Measurements from ENCODE around the gene DENND5A. TPM values are rescaled to one million over a fixed set of nuclear protein-coding genes. Genes with fewer than 3 reads are reported as not detected.

Gene DENND5A
- total RNA-seq, 1 experiment from 2014 or later = 136 TPM

- intact Hi-C loops (cut with micrococcal nuclease; ENCODE audit: unreplicated experiment) (no loop called here), in situ Hi-C loops (cut with HindIII; ENCODE audit: low pct_unique_long_range_greater_than_20kb, low sequenced_read_pairs) (no loop called here)
- DNase-seq (ENCODE audit: low read depth, low spot score) (no peak), ATAC-seq (no peak)
- Histone ChIP-seq H3K36me3 (ENCODE audit: control insufficient read depth, insufficient read depth, low read length) (peaks cover 34% of the 10 kb centered on the region), H3K27me3 (ENCODE audit: control insufficient read depth, insufficient read depth, low read length) (no peaks in the 10 kb centered on the region), H3K27ac (ENCODE audit: low read length) (no peak overlapping the region), H3K9me3 (ENCODE audit: control insufficient read depth, insufficient read depth, low read depth, low read length) (no peaks in the 10 kb centered on the region), H3K4me3 (ENCODE audit: low read depth in 2 of 2, low read length in 2 of 2) (no peak overlapping the region), H3K4me1 (ENCODE audit: control insufficient read depth, insufficient read depth, low read length) (no peaks in the 10 kb centered on the region)
- ChIA-PET POLR2A (interaction anchor here (0.6 kb wide), 1 partner anchor 111 kb away, joined by 4 read pairs; no protein-coding TSS in a partner anchor), CTCF (no interaction called here)
- TF ChIP-seq POLR2AphosphoS5 (IDR thresholded peaks at IDR 0.05; ENCODE audit: low read depth, low read length) (no peak), CTCF (IDR thresholded peaks at IDR 0.05) (no peak), TCF7L2 (IDR thresholded peaks at IDR 0.05; ENCODE audit: low read depth, low read length) (no peak), SIN3A (IDR thresholded peaks at IDR 0.05; ENCODE audit: borderline replicate concordance, insufficient read depth, low read depth, low read length) (no peak), REST (IDR thresholded peaks at IDR 0.05; ENCODE audit: insufficient read depth in 1 of 2, low read depth in 2 of 2, low read length in 1 of 2) (no peak)
- no TSS peak for BruUV-seq (replicated peaks)
These were observed 113.5 kb downstream of the DENND5A start for GRCh38 chr11:9151631-9152030.

- no peak for TF ChIP-seq TCF7L2 (IDR thresholded peaks at IDR 0.05; ENCODE audit: low read depth, low read length)
- no peak for TF ChIP-seq POLR2AphosphoS5 (IDR thresholded peaks at IDR 0.05; ENCODE audit: low read depth, low read length)
- no peak for TF ChIP-seq SIN3A (IDR thresholded peaks at IDR 0.05; ENCODE audit: borderline replicate concordance, insufficient read depth, low read depth, low read length)
- TF ChIP-seq CTCF (IDR thresholded peaks at IDR 0.05) = no peak
- TF ChIP-seq REST (IDR thresholded peaks at IDR 0.05; ENCODE audit: insufficient read depth in 1 of 2, low read depth in 2 of 2, low read length in 1 of 2) = no peak
- in situ Hi-C loops (cut with HindIII; ENCODE audit: low pct_unique_long_range_greater_than_20kb, low sequenced_read_pairs) (no loop called here), intact Hi-C loops (cut with micrococcal nuclease; ENCODE audit: unreplicated experiment) (no loop called here)
- ATAC-seq = no peak
- H3K27ac ChIP-seq (ENCODE audit: low read length) = no peak overlapping the region
- H3K36me3 ChIP-seq (ENCODE audit: control insufficient read depth, insufficient read depth, low read length) = peaks cover 40% of the 10 kb centered on the region
- H3K4me3 ChIP-seq (ENCODE audit: low read depth in 2 of 2, low read length in 2 of 2) = no peak overlapping the region
- H3K9me3 ChIP-seq (ENCODE audit: control insufficient read depth, insufficient read depth, low read depth, low read length) = no peaks in the 10 kb centered on the region
- H3K4me1 ChIP-seq (ENCODE audit: control insufficient read depth, insufficient read depth, low read length) = no peaks in the 10 kb centered on the region
- ChIA-PET POLR2A (no interaction called here), CTCF (interaction anchor here (0.6 kb wide), 1 partner anchor 236 kb away, joined by 3 read pairs; no protein-coding TSS in a partner anchor)
- no peaks in the 10 kb centered on the region for H3K27me3 ChIP-seq (ENCODE audit: control insufficient read depth, insufficient read depth, low read length)
- DNase-seq (ENCODE audit: low read depth, low spot score) = no peak
- BruUV-seq (replicated peaks) = no TSS peak
These were observed 114.2 kb downstream of the DENND5A start for GRCh38 chr11:9150926-9151325.

Measured in Panc1 (cell line).